Omental fat pad (tissue), 4 donors: ENCODE measurements around the gene MED12L. TPM values are rescaled to one million over a fixed set of nuclear protein-coding genes. Genes with fewer than 3 reads are reported as not detected.

Source experiments
- ATAC-seq: fragments of 150-250 bp; one replicate; pipeline ENCODE4 v1.9.1; 2016; ENCODE audit warnings: mild to moderate bottlenecking, moderate library complexity; ENCODE audit not compliant: low FRiP score
- DNase-seq: peaks from one replicate; pipeline ENCODE4 v3.0.0-alpha.2; 2019; ENCODE audit warnings: low spot score
- total RNA-seq, 4 donors: library from RNA; depleted of rRNA; stranded (reverse); fragments of >200 nt; gene quantifications; one replicate each; pipeline ENCODE4 v1.1.0, GENCODE V29; 2016
- TF ChIP-seq, protein P1 (sequence below), 3 donors: fragments of 450-650 bp; IDR thresholded peaks; one replicate each; pipeline ENCODE4 v1.5.1; 2016 to 2017; ENCODE audit warnings: antibody characterized with exemption in 3 of 3, mild to moderate bottlenecking in 3 of 3, moderate library complexity in 2 of 3

Gene MED12L
- total RNA-seq, 4 donors from 2014 or later, result 0.16 to 0.37 (median 0.31) TPM

GRCh38 chr3:151379083-151379734, 293.7 kb downstream of the MED12L start:
- ATAC-seq, result no peak
- TF ChIP-seq, protein P1, sequence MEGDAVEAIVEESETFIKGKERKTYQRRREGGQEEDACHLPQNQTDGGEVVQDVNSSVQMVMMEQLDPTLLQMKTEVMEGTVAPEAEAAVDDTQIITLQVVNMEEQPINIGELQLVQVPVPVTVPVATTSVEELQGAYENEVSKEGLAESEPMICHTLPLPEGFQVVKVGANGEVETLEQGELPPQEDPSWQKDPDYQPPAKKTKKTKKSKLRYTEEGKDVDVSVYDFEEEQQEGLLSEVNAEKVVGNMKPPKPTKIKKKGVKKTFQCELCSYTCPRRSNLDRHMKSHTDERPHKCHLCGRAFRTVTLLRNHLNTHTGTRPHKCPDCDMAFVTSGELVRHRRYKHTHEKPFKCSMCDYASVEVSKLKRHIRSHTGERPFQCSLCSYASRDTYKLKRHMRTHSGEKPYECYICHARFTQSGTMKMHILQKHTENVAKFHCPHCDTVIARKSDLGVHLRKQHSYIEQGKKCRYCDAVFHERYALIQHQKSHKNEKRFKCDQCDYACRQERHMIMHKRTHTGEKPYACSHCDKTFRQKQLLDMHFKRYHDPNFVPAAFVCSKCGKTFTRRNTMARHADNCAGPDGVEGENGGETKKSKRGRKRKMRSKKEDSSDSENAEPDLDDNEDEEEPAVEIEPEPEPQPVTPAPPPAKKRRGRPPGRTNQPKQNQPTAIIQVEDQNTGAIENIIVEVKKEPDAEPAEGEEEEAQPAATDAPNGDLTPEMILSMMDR (IDR thresholded peaks at IDR 0.05), result peak in 1 of 3 donors; percentile 10
- DNase-seq, result no peak

- no peak for ATAC-seq
- TF ChIP-seq, protein P1 (IDR thresholded peaks at IDR 0.05), result no peak
- DNase-seq, result no peak
Measured at GRCh38 chr3:151382671-151383070, 297.2 kb downstream of the MED12L start.

DNA sequence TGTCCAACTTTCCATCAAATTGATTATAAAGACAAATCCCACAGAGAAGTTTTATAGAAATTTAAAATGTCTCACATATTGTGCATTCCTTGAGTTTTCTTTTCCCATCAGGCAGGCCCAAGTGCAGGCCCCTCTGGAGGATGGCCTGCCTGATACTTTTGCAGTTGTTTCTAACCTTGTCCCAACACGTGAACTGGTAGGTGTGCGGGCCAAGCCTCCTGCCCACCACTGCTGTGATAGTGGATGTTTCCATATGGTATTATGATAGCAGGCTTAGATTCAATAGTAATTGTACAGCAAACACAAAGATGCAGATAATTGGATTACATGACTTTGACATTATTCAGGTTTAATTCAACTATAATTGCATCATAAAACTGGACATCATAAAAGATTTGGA, 297.6 kb downstream of the MED12L start:
- ATAC-seq, result no peak
- TF ChIP-seq, protein P1 (IDR thresholded peaks at IDR 0.05), result no peak

GRCh38 chr3:151383956-151384355, 298.5 kb downstream of the MED12L start:
- ATAC-seq (no peak), DNase-seq (no peak)
- TF ChIP-seq, protein P1 (IDR thresholded peaks at IDR 0.05), result no peak

More for the DNA sequence above, 297.6 kb downstream of the MED12L start:
- DNase-seq, result no peak

- TF ChIP-seq, protein P1 (IDR thresholded peaks at IDR 0.05), result no peak
- DNase-seq (no peak), ATAC-seq (no peak)
Measured at GRCh38 chr3:151384741-151385174, 299.3 kb downstream of the MED12L start, which contains the start of gene P2RY12. P2RY12 (minus strand) TSS chr3:151384753; CDS start chr3:151338845, 45,908 bp downstream.

DNA sequence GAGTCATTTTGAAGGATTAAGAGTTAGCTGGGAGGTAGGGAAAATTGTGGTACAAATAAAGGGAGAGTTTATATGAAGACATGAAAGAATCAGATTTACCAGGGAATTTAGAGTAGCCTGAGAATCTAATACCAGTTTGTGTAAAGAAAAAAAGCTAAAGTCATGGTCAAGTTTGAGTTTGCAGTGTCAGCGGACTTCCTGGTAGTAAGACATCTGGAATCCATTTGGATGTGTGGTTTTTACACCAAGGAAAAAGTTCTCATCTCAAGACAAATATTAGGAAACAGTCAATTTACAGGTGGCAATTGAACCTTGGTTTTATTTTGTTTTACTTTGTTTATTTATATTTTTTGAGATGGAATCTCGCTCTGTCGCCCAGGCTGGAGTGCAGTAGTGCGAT, 300.6 kb downstream of the MED12L start:
- DNase-seq (no peak), ATAC-seq (no peak)
- TF ChIP-seq, protein P1 (IDR thresholded peaks at IDR 0.05), result no peak

DNA sequence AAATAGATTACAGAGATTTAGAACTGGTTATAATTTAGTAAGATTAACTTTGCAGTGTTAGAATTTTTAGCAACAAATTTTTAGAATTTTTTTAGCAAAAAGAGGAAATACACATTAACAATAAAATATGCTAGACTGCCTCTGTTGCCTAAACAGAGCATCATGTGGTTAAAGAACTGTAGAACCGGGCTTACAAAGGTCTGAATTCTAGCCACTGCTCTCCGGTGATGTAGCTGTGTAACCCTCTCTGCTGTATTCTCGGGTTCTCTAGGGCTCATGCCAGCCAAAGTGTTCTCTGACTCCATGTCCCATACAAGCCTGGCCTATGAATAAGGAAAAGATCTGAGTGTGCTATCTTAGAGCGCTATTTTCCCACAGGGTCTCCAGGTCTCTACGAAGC, 302.0 kb downstream of the MED12L start:
- TF ChIP-seq, protein P1 (IDR thresholded peaks at IDR 0.05), result no peak

More for the DNA sequence above, 302.0 kb downstream of the MED12L start:
- ATAC-seq, result no peak
- DNase-seq, result no peak
